Large intestine (tissue), 12 donors: ENCODE data around the gene DDX3X. TPM values are rescaled to one million over a fixed set of nuclear protein-coding genes. Genes with fewer than 3 reads are reported as not detected.
A peak's percentile ranks its signal among the peaks of the same experiment; 100 is the strongest.
"Not testable (repeated sequence)": the region's sequence is repeated elsewhere in the genome, so short reads cannot be mapped to it uniquely, and the experiment has no call there.

ENCODE experiments used
- DNase-seq, 2 donors: peaks; one replicate each; pipeline versions ENCODE4 v3.0.0 to v3.0.0-alpha.2; 2013
- H3K27ac ChIP-seq: one replicate; pipeline ENCODE4 v1.5.1; 2013; ENCODE audit warnings: low read length
- H3K27me3 ChIP-seq: 2 replicates; pipeline ENCODE4 v1.6.1; 2013; ENCODE audit warnings: low read length; ENCODE audit not compliant: control insufficient read depth, insufficient read depth
- H3K36me3 ChIP-seq: 2 replicates; pipeline ENCODE4 v1.6.1; 2013; ENCODE audit warnings: low read length; ENCODE audit not compliant: control insufficient read depth, insufficient read depth
- H3K4me1 ChIP-seq: one replicate; pipeline ENCODE4 v1.6.1; 2013; ENCODE audit warnings: low read length; ENCODE audit not compliant: control insufficient read depth, insufficient read depth
- H3K4me3 ChIP-seq: one replicate; pipeline ENCODE4 v1.5.1; 2013; ENCODE audit warnings: low read length
- H3K9me3 ChIP-seq: one replicate; pipeline ENCODE4 v1.6.1; 2013; ENCODE audit warnings: mild to moderate bottlenecking, low read depth, low read length, moderate library complexity; ENCODE audit not compliant: control insufficient read depth
- WGBS: methylation state at CpG from one replicate; pipeline ENCODE4 v1.1.5; 2013; ENCODE audit warnings: low lambda C conversion rate; ENCODE audit not compliant: insufficient coverage; 5-methylcytosine and 5-hydroxymethylcytosine counted together
- long read RNA-seq, 11 donors: transcript quantifications; one replicate each; lab custom pipeline, GENCODE V29; 2026
- polyA plus RNA-seq: library from polyadenylated mRNA; unstranded; fragments of 120-200 nt; gene quantifications from one replicate; pipeline ENCODE4 v1.2.1, GENCODE V29; 2013

The DDX3X gene
- 202 TPM for polyA plus RNA-seq
- long read RNA-seq, donor 1, full-length matches to known transcripts = 11 of 11 reads
- long read RNA-seq, donor 1, partial matches to known transcripts = 0 of 11 reads
- long read RNA-seq, donor 1, other reads (novel, unspliced or antisense) = 0 of 11 reads
- long read RNA-seq, donor 2, full-length matches to known transcripts = 16 of 28 reads
- long read RNA-seq, donor 2, partial matches to known transcripts = 12 of 28 reads
- long read RNA-seq, donor 2, other reads (novel, unspliced or antisense) = 0 of 28 reads
- long read RNA-seq, donor 3, full-length matches to known transcripts = 20 of 279 reads
- long read RNA-seq, donor 3, partial matches to known transcripts = 259 of 279 reads
- long read RNA-seq, donor 3, other reads (novel, unspliced or antisense) = 0 of 279 reads
- long read RNA-seq, donor 4, full-length matches to known transcripts = 2 of 2 reads
- long read RNA-seq, donor 4, partial matches to known transcripts = 0 of 2 reads
- long read RNA-seq, donor 4, other reads (novel, unspliced or antisense) = 0 of 2 reads
- long read RNA-seq, donor 5, full-length matches to known transcripts = 11 of 26 reads
- long read RNA-seq, donor 5, partial matches to known transcripts = 15 of 26 reads
- long read RNA-seq, donor 5, other reads (novel, unspliced or antisense) = 0 of 26 reads
- long read RNA-seq, donor 6, full-length matches to known transcripts = 20 of 32 reads
- long read RNA-seq, donor 6, partial matches to known transcripts = 12 of 32 reads
- long read RNA-seq, donor 6, other reads (novel, unspliced or antisense) = 0 of 32 reads
- long read RNA-seq, donor 7, full-length matches to known transcripts = 13 of 13 reads
- long read RNA-seq, donor 7, partial matches to known transcripts = 0 of 13 reads
- long read RNA-seq, donor 7, other reads (novel, unspliced or antisense) = 0 of 13 reads
- long read RNA-seq, donor 8, full-length matches to known transcripts = 26 of 31 reads
- long read RNA-seq, donor 8, partial matches to known transcripts = 5 of 31 reads
- long read RNA-seq, donor 8, other reads (novel, unspliced or antisense) = 0 of 31 reads
- long read RNA-seq, donor 9, full-length matches to known transcripts = 15 of 24 reads
- long read RNA-seq, donor 9, partial matches to known transcripts = 9 of 24 reads
- long read RNA-seq, donor 9, other reads (novel, unspliced or antisense) = 0 of 24 reads
- long read RNA-seq, donor 10, full-length matches to known transcripts = 23 of 31 reads
- long read RNA-seq, donor 10, partial matches to known transcripts = 8 of 31 reads
- long read RNA-seq, donor 10, other reads (novel, unspliced or antisense) = 0 of 31 reads
- long read RNA-seq, donor 11, full-length matches to known transcripts = 17 of 181 reads
- long read RNA-seq, donor 11, partial matches to known transcripts = 164 of 181 reads
- long read RNA-seq, donor 11, other reads (novel, unspliced or antisense) = 0 of 181 reads

- Histone ChIP-seq H3K36me3 (peaks cover 2% of the 10 kb centered on the region), H3K27ac (peak within 1 kb of the TSS; percentile 100), H3K27me3 (no peaks in the 10 kb centered on the region), H3K4me1 (peaks cover 3% of the 10 kb centered on the region), H3K4me3 (peak within 1 kb of the TSS; percentile 99), H3K9me3 (no peaks in the 10 kb centered on the region)
- 0% methylated on average over 3 of the region's 47 CpGs for WGBS
- peak; percentile 91 to 93 for DNase-seq
These were observed at the start of gene DDX3X for GRCh38 chrX:41333744-41334362. DDX3X (plus strand) TSS chrX:41334162; CDS start chrX:41334253, 91 bp downstream.

- H3K27me3 ChIP-seq, H3K27ac ChIP-seq, H3K9me3 ChIP-seq, DNase-seq, H3K4me1 ChIP-seq, H3K36me3 ChIP-seq, H3K4me3 ChIP-seq: not testable (repeated sequence)
- WGBS = no CpG with 5 or more reads among the region's 21 CpGs
These were observed 48.0 kb upstream of the DDX3X start for GRCh38 chrX:41285928-41286327.

GRCh38 chrX:41288641-41289040 lies 45.3 kb upstream of the DDX3X start:
- H3K4me1 ChIP-seq = no peaks in the 10 kb centered on the region
- no peak overlapping the region for H3K4me3 ChIP-seq
- no CpG with 5 or more reads among the region's 6 CpGs for WGBS
- H3K27me3 ChIP-seq = no peaks in the 10 kb centered on the region
- H3K27ac ChIP-seq = no peak overlapping the region
- no peaks in the 10 kb centered on the region for H3K36me3 ChIP-seq
- no peaks in the 10 kb centered on the region for H3K9me3 ChIP-seq
- DNase-seq = peak; percentile 21 to 29

- H3K9me3 ChIP-seq = no peaks in the 10 kb centered on the region
- H3K4me1 ChIP-seq = no peaks in the 10 kb centered on the region
- no peaks in the 10 kb centered on the region for H3K36me3 ChIP-seq
- no peak overlapping the region for H3K27ac ChIP-seq
- whole genome bisulfite sequencing = no CpG with 5 or more reads among the region's 3 CpGs
- no peak for DNase-seq
- no peak overlapping the region for H3K4me3 ChIP-seq
- no peaks in the 10 kb centered on the region for H3K27me3 ChIP-seq
These were observed 44.9 kb upstream of the DDX3X start for GRCh38 chrX:41289095-41289494.

GRCh38 chrX:41291309-41291708 lies 42.7 kb upstream of the DDX3X start:
- Histone ChIP-seq H3K27me3 (no peaks in the 10 kb centered on the region), H3K36me3 (no peaks in the 10 kb centered on the region)
- no peak for DNase-seq

GRCh38 chrX:41293269-41293668 lies 40.7 kb upstream of the DDX3X start:
- no peaks in the 10 kb centered on the region for H3K4me1 ChIP-seq
- H3K27me3 ChIP-seq = no peaks in the 10 kb centered on the region
- WGBS = no CpG with 5 or more reads among the region's 6 CpGs
- H3K27ac ChIP-seq = no peak overlapping the region
- no peak overlapping the region for H3K4me3 ChIP-seq
- H3K36me3 ChIP-seq = no peaks in the 10 kb centered on the region
- no peak for DNase-seq
- H3K9me3 ChIP-seq = no peaks in the 10 kb centered on the region

More at GRCh38 chrX:41291309-41291708, 42.7 kb upstream of the DDX3X start:
- Histone ChIP-seq H3K4me3 (no peak overlapping the region), H3K4me1 (no peaks in the 10 kb centered on the region), H3K9me3 (no peaks in the 10 kb centered on the region), H3K27ac (no peak overlapping the region)

- Histone ChIP-seq H3K36me3 (no peaks in the 10 kb centered on the region), H3K27ac (no peak overlapping the region), H3K4me3 (no peak overlapping the region), H3K27me3 (no peaks in the 10 kb centered on the region), H3K4me1 (no peaks in the 10 kb centered on the region), H3K9me3 (no peaks in the 10 kb centered on the region)
- DNase-seq = no peak
- WGBS = no CpG with 5 or more reads among the region's 5 CpGs
These were observed 33.1 kb upstream of the DDX3X start for GRCh38 chrX:41300758-41301437.

GRCh38 chrX:41301438-41301824 lies 32.5 kb upstream of the DDX3X start:
- Histone ChIP-seq H3K36me3 (no peaks in the 10 kb centered on the region), H3K9me3 (no peaks in the 10 kb centered on the region), H3K27me3 (no peaks in the 10 kb centered on the region), H3K4me1 (no peaks in the 10 kb centered on the region), H3K4me3 (no peak overlapping the region), H3K27ac (no peak overlapping the region)
- no peak for DNase-seq
- no CpG with 5 or more reads among the region's 2 CpGs for WGBS

- no CpG with 5 or more reads among the region's 6 CpGs for WGBS
- no peaks in the 10 kb centered on the region for H3K27me3 ChIP-seq
- H3K4me3 ChIP-seq = no peak overlapping the region
- no peaks in the 10 kb centered on the region for H3K36me3 ChIP-seq
- no peak overlapping the region for H3K27ac ChIP-seq
- no peaks in the 10 kb centered on the region for H3K9me3 ChIP-seq
- H3K4me1 ChIP-seq = no peaks in the 10 kb centered on the region
- no peak for DNase-seq
These were observed 31.6 kb upstream of the DDX3X start for GRCh38 chrX:41302370-41302769.
